ENCODE data around the gene OR2M2.

DNA sequence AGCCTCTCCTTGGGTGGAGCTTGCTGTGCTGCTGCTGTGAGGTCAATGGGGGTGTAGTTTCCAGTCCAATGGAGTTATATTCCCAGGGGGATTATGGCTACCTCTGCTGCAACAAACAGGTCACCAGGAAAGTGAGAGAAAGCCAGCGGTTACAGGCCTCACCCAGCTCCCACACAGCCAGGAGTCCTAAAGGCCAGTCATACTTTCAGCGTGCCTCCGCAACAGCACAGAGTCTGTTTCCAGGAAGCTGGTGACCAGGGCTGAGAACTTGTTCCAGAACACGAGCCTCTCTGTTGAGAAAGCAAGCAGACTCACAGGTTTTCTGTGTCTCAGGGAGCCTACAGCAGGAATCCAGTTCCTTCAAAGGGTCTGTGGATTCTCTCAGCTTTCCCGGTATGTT is 47.0 kb upstream of the OR2M2 start:
- TF ChIP-seq ZBTB7A (CRISPR knock-in tag; IDR thresholded peaks at IDR 0.05) (no peak), TMF1 (CRISPR knock-in tag; IDR thresholded peaks at IDR 0.05; ENCODE audit: low read depth) (no peak), HNF4G (IDR thresholded peaks at IDR 0.05; ENCODE audit: borderline replicate concordance, low read depth, low read length) (no peak), HNF4G (CRISPR knock-in tag; IDR thresholded peaks at IDR 0.05; ENCODE audit: borderline replicate concordance, low read depth) (no peak), MED1 (CRISPR knock-in tag; IDR thresholded peaks at IDR 0.05) (no peak), USF2 (IDR thresholded peaks at IDR 0.05; ENCODE audit: low read depth, low read length) (no peak), USF2 (CRISPR knock-in tag; IDR thresholded peaks at IDR 0.05; ENCODE audit: borderline replicate concordance) (no peak), ZNF264 (CRISPR knock-in tag; IDR thresholded peaks at IDR 0.05) (no peak), RAD21 (CRISPR knock-in tag; IDR thresholded peaks at IDR 0.05) (no peak), MYPOP (CRISPR knock-in tag; IDR thresholded peaks at IDR 0.05) (no peak), ZNF572 (CRISPR knock-in tag; IDR thresholded peaks at IDR 0.05) (no peak), PHF5A (CRISPR knock-in tag; IDR thresholded peaks at IDR 0.05; ENCODE audit: low read depth, unreplicated experiment) (no peak), POLR2A (IDR thresholded peaks at IDR 0.05; ENCODE audit: insufficient read depth in 1 of 2, low read depth in 2 of 2, low read length in 2 of 2) (no peak)

Data from HepG2 (cell line).